PC-9 (cell line): ENCODE data around the gene MCF2L. TPM values are rescaled to one million over a fixed set of nuclear protein-coding genes. Genes with fewer than 3 reads are reported as not detected.
"Not testable (repeated sequence)": the region's sequence is repeated elsewhere in the genome, so short reads cannot be mapped to it uniquely, and the experiment has no call there.

Source experiments
- BruUV-seq: library from RNA; stranded (reverse); fragments of 400-500 nt; replicated peaks from 2 replicates; lab custom pipeline; 2021; lab: Mats Ljungman, UMichigan
- CTCF ChIA-PET: fragments of 300-600 bp; sonication (Branson Sonifier 250); formaldehyde crosslinking; loops from one replicate; lab custom pipeline; 2022; ENCODE audit warnings: antibody characterized with exemption; lab: Charles Lee
- POLR2A ChIA-PET: fragments of 300-600 bp; sonication (Branson Sonifier 250); formaldehyde crosslinking; loops from one replicate; lab custom pipeline; 2022; ENCODE audit warnings: antibody characterized with exemption; ENCODE audit not compliant: unreplicated experiment; lab: Charles Lee
- DNase-seq, 2 experiments: peaks; one replicate each; pipeline versions ENCODE4 v3.0.0 to v3.0.0-alpha.2; 2015 to 2022; ENCODE audit warnings: mixed read lengths in 1 of 2
- H2AFZ ChIP-seq: fragments of 200-600 bp; sonication (generic); 2 replicates; pipeline ENCODE4 v1.8.1; 2017; ENCODE audit warnings: antibody characterized with exemption
- H3F3A ChIP-seq: fragments of 200-600 bp; sonication (generic); 2 replicates; pipeline ENCODE4 v1.8.1; 2017; ENCODE audit warnings: antibody characterized with exemption, mild to moderate bottlenecking, low read depth; ENCODE audit not compliant: insufficient read depth
- H3K27ac ChIP-seq: fragments of 200-600 bp; sonication (generic); 2 replicates; pipeline ENCODE4 v1.6.1; 2016; ENCODE audit warnings: mixed run types
- H3K27me3 ChIP-seq: fragments of 200-600 bp; sonication (generic); 2 replicates; pipeline ENCODE4 v1.6.1; 2016; ENCODE audit warnings: low read depth, mixed run types; ENCODE audit not compliant: insufficient read depth
- H3K36me3 ChIP-seq: fragments of 200-600 bp; sonication (generic); 2 replicates; pipeline ENCODE4 v1.6.1; 2016; ENCODE audit warnings: low read depth, mixed run types
- H3K4me1 ChIP-seq: fragments of 200-600 bp; sonication (generic); replicated peaks from 2 replicates; pipeline ENCODE4 v1.6.1; 2016; ENCODE audit warnings: mixed run types; ENCODE audit not compliant: insufficient read depth
- H3K4me2 ChIP-seq: fragments of 200-600 bp; sonication (generic); 2 replicates; pipeline ENCODE4 v1.6.1; 2017; ENCODE audit warnings: mixed run types
- H3K4me3 ChIP-seq: fragments of 200-600 bp; sonication (generic); 2 replicates; pipeline ENCODE4 v1.6.1; 2016; ENCODE audit warnings: mixed run types
- H3K79me2 ChIP-seq: fragments of 200-600 bp; sonication (generic); 2 replicates; pipeline ENCODE4 v1.6.1; 2017; ENCODE audit warnings: low read depth, mixed run types
- H3K9me2 ChIP-seq: fragments of 200-600 bp; sonication (generic); 2 replicates; pipeline ENCODE4 v1.8.1; 2017; ENCODE audit warnings: mild to moderate bottlenecking; ENCODE audit not compliant: insufficient read depth
- H3K9me3 ChIP-seq: fragments of 200-600 bp; sonication (generic); 2 replicates; pipeline ENCODE4 v1.8.1; 2016; ENCODE audit warnings: low read depth; ENCODE audit not compliant: insufficient read depth
- H4K20me1 ChIP-seq: fragments of 200-600 bp; sonication (generic); 2 replicates; pipeline ENCODE4 v1.8.1; 2017; ENCODE audit not compliant: insufficient read depth
- EZH2 ChIP-seq: fragments of 200-600 bp; sonication (generic); IDR thresholded peaks from 2 replicates; pipeline ENCODE4 v1.8.0; 2017; ENCODE audit warnings: antibody characterized with exemption, low read depth
- intact Hi-C: fragments of 100-400 bp; cut with micrococcal nuclease; formaldehyde crosslinking; loops from one replicate; pipeline ENCODE4 v1.10.0; 2022; ENCODE audit not compliant: unreplicated experiment
- total RNA-seq: library from RNA; stranded (reverse); gene quantifications from 2 replicates; pipeline ENCODE4 v1.2.3, GENCODE V29; 2021
- TF ChIP-seq, protein P1 (sequence below): fragments of 200-600 bp; sonication (generic); conservative IDR thresholded peaks from 2 replicates; pipeline ENCODE4 v1.6.1; 2017; ENCODE audit warnings: mixed run types, antibody characterized with exemption, mild to moderate bottlenecking, moderate library complexity

MCF2L gene
- total RNA-seq, 1 experiment from 2014 or later, result 28.2 TPM

DNA sequence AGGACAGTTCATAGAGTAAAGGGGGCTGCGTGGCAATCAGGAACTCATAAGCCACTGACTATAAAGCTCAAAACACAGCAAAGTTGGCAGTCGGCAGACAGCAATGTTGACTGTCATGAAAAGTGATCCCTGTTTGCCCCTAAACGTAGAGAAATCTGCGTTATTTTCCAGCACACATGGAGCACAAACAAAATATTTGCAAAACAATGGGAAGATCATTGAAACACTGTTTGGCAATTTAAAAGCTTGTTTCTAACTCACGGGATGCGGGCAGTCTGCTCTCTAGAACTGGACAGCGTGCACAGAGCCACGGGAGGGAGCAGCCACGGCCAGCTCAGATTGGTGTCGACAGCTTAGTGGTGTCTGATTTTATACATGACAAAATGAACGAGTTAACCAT is 130.1 kb downstream of the MCF2L start:
- no peak for DNase-seq
- Histone ChIP-seq H3K9me3 (no peaks in the 10 kb centered on the region), H3K4me3 (no peak overlapping the region), H3K4me1 (no peaks in the 10 kb centered on the region), H3F3A (peaks cover 1% of the 10 kb centered on the region), H2AFZ (no peak overlapping the region), H3K4me2 (no peak overlapping the region), H3K79me2 (no peaks in the 10 kb centered on the region), H3K27ac (no peak overlapping the region), H3K9me2 (no peaks in the 10 kb centered on the region), H3K27me3 (no peaks in the 10 kb centered on the region), H3K36me3 (no peaks in the 10 kb centered on the region), H4K20me1 (no peaks in the 10 kb centered on the region)
- CTCF ChIA-PET, result interaction anchor here (0.9 kb wide), 1 partner anchor 24 kb away, joined by 4 read pairs; no protein-coding TSS in a partner anchor
- TF ChIP-seq, protein P1, sequence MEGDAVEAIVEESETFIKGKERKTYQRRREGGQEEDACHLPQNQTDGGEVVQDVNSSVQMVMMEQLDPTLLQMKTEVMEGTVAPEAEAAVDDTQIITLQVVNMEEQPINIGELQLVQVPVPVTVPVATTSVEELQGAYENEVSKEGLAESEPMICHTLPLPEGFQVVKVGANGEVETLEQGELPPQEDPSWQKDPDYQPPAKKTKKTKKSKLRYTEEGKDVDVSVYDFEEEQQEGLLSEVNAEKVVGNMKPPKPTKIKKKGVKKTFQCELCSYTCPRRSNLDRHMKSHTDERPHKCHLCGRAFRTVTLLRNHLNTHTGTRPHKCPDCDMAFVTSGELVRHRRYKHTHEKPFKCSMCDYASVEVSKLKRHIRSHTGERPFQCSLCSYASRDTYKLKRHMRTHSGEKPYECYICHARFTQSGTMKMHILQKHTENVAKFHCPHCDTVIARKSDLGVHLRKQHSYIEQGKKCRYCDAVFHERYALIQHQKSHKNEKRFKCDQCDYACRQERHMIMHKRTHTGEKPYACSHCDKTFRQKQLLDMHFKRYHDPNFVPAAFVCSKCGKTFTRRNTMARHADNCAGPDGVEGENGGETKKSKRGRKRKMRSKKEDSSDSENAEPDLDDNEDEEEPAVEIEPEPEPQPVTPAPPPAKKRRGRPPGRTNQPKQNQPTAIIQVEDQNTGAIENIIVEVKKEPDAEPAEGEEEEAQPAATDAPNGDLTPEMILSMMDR, result no peak
- no peak for TF ChIP-seq EZH2
- POLR2A ChIA-PET, result no interaction called here
- BruUV-seq, result no TSS peak
- intact Hi-C loops, result no loop called here

DNA sequence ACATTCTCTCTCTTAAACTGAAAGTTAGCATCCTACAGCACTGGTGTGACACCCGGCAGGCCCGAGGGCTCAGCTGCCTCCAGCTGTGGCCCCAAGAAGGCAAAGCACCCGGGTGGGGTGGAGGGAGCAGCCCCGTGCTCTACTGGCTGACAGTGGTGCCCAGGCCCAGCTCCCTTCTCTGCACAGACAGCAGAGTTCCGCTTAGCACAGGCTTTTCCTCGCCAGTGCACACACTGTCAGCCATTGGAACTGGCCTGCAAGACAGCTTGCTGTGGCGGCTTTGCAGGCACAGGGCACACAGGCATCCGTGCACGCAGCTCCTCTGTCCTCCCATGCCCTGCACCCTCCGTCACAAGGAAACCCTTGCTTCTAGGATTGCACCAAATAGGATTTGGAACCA is 133.3 kb downstream of the MCF2L start:
- intact Hi-C loops, H3K79me2 ChIP-seq, H3K4me1 ChIP-seq, H3K4me2 ChIP-seq, POLR2A ChIA-PET, DNase-seq, BruUV-seq, H3K27me3 ChIP-seq, H3K27ac ChIP-seq, CTCF ChIA-PET, H3K9me3 ChIP-seq, H2AFZ ChIP-seq, H3K9me2 ChIP-seq, H4K20me1 ChIP-seq, H3K36me3 ChIP-seq, H3K4me3 ChIP-seq: not testable (repeated sequence)
- H3F3A ChIP-seq, result peaks cover 19% of the 10 kb centered on the region

DNA sequence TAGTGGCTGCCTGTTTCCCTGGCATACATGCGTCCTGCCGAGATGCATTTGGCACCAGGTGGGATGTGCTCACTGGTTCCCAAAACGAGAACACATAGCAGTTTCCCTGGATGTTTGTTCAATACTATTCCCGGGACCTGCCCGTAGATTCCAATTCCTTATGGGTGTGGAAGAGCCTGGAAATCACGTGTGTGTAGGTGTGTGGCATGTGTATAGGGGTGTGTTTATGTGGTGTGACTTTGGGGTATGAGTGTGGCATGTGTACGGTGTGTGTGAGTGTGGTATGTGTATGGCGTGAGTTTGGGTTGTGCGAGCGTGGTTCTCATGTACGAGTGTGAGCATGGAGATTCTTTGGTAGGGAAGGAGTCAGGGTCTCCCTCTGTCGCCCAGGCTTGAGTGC is 133.7 kb downstream of the MCF2L start:
- no peaks in the 10 kb centered on the region; the same call in 1 of the 2 replicates for H4K20me1 ChIP-seq
- no peaks in the 10 kb centered on the region for H3K36me3 ChIP-seq
- H3K4me2 ChIP-seq, result no peak overlapping the region
- no peaks in the 10 kb centered on the region for H3K79me2 ChIP-seq
- POLR2A ChIA-PET, result interaction anchor here (0.6 kb wide), 1 partner anchor 744 kb away, joined by 3 read pairs; no protein-coding TSS in a partner anchor
- no peak overlapping the region for H3K27ac ChIP-seq
- H3K27me3 ChIP-seq, result no peaks in the 10 kb centered on the region
- H2AFZ ChIP-seq, result no peak overlapping the region
- H3K9me2 ChIP-seq, result no peaks in the 10 kb centered on the region
- H3K4me1 ChIP-seq, result peaks cover 8% of the 10 kb centered on the region
- H3K9me3 ChIP-seq, result no peaks in the 10 kb centered on the region
- no TSS peak for BruUV-seq
- no peak for TF ChIP-seq EZH2
- TF ChIP-seq, protein P1, result no peak
- CTCF ChIA-PET, result no interaction called here
- intact Hi-C loops, result no loop called here
- no peak for DNase-seq
- no peak overlapping the region for H3K4me3 ChIP-seq
- peaks cover 19% of the 10 kb centered on the region for H3F3A ChIP-seq

DNA sequence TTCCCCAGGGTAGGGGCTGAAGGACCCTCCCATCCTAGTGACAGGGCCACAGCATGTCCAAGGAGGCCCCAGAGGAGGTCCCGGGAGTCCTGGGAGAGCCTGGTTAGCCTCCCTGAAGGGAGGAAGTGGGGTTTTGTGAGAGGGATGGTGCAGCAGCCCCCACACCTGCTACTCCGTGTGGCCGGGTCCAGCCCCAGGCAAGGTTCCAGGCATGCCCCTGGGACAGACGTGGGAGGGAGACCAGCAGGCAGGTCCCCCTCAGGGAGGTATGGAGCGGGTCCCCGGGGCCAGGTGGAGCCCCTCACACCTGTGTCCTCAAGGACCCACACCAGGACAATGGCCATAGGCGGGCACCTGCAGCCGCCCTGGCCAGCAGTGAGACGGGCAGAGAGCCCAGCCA is 134.6 kb downstream of the MCF2L start:
- H3K4me1 ChIP-seq, result peaks cover 8% of the 10 kb centered on the region
- H3K4me3 ChIP-seq, result no peak overlapping the region
- no peaks in the 10 kb centered on the region for H3K9me3 ChIP-seq
- intact Hi-C loops, result no loop called here
- H3K4me2 ChIP-seq, result no peak overlapping the region
- CTCF ChIA-PET, result no interaction called here
- no peaks in the 10 kb centered on the region for H3K9me2 ChIP-seq
- H3K27ac ChIP-seq, result no peak overlapping the region
- H3F3A ChIP-seq, result peaks cover 19% of the 10 kb centered on the region
- TF ChIP-seq, protein P1, result no peak
- no peak for TF ChIP-seq EZH2
- POLR2A ChIA-PET, result no interaction called here
- no peaks in the 10 kb centered on the region; the same call in 1 of the 2 replicates for H4K20me1 ChIP-seq
- H3K27me3 ChIP-seq, result no peaks in the 10 kb centered on the region
- H2AFZ ChIP-seq, result no peak overlapping the region
- BruUV-seq, result no TSS peak
- DNase-seq, result no peak
- no peaks in the 10 kb centered on the region for H3K79me2 ChIP-seq
- H3K36me3 ChIP-seq, result no peaks in the 10 kb centered on the region
